Esophagus mucosa (tissue), 1 donor: ENCODE data around the gene IQUB. TPM values are rescaled to one million over a fixed set of nuclear protein-coding genes. Genes with fewer than 3 reads are reported as not detected.
"Not testable (repeated sequence)": the region's sequence is repeated elsewhere in the genome, so short reads cannot be mapped to it uniquely, and the experiment has no call there.

Experiments
- ATAC-seq: fragments of 200-7000 bp; cut with Tn5 transposase; one replicate; pipeline ENCODE4 v1.9.1; 2020
- total RNA-seq: library from RNA; stranded (reverse); gene quantifications from one replicate; pipeline ENCODE4 v1.2.4, GENCODE V29; 2023
- donor health status: DM: yes; HTN: yes; CAD: no.

Gene IQUB
- total RNA-seq, 1 donor from 2014 or later, result not detected

GRCh38 chr7:123407951-123408350 is 126.4 kb downstream of the IQUB start:
- not testable (repeated sequence) for ATAC-seq

Other genes with a start within 250 kb of the IQUB start
- 35.1 TPM for gene NDUFA5, start 23.2 kb upstream of the IQUB start, total RNA-seq
- gene ASB15, start 67.2 kb upstream of the IQUB start, total RNA-seq, result not detected
- not detected for gene LMOD2, start 121.3 kb upstream of the IQUB start, total RNA-seq
- 31.2 TPM for gene WASL, start 214.4 kb upstream of the IQUB start, total RNA-seq